Bladder microvascular endothelial cell (primary cell): Measurements from ENCODE around the gene MYOM3. TPM values are rescaled to one million over a fixed set of nuclear protein-coding genes. Genes with fewer than 3 reads are reported as not detected.

Experiments
- total RNA-seq: library from RNA; depleted of rRNA; stranded (reverse); fragments of >200 nt; gene quantifications from 2 replicates; pipeline ENCODE4 v1.2.3, GENCODE V29; 2014

Gene MYOM3
- total RNA-seq: under 0.01 and 0.06 TPM in 2 replicates

GRCh38 chr1:24111996-24112779, at the start of gene MYOM3:
Gene MYOM3, minus strand, starts transcription at chr1:24112135. Its CDS starts 3,499 bp downstream, at chr1:24108636.

GRCh38 chr1:24142546-24143534, 30.9 kb upstream of the MYOM3 start, which contains the start of gene IL22RA1:
Gene IL22RA1, minus strand, starts transcription at chr1:24143140. Its CDS starts 58 bp downstream, at chr1:24143082.

Other genes with a start within 250 kb of the MYOM3 start
- 9.7 and 15.2 TPM in 2 replicates for gene FUCA1, start 243.8 kb downstream of the MYOM3 start, total RNA-seq
- gene CNR2, start 198.8 kb downstream of the MYOM3 start, total RNA-seq: not detected in 2 replicates
- gene PNRC2, start 152.3 kb downstream of the MYOM3 start, total RNA-seq: 95.4 and 103 TPM in 2 replicates
- 70.4 and 135 TPM in 2 replicates for gene SRSF10, start 131.8 kb downstream of the MYOM3 start, total RNA-seq
- not detected in 2 replicates for gene IL22RA1, start 31.0 kb upstream of the MYOM3 start, total RNA-seq
- not detected in 2 replicates for gene IFNLR1, start 75.2 kb upstream of the MYOM3 start, total RNA-seq
- gene GRHL3, start 207.2 kb upstream of the MYOM3 start, total RNA-seq: not detected in 2 replicates